DOHH2 (cell line): Measurements from ENCODE around the gene ZNRF3.

Source experiments
- EZH2phosphoT487 ChIP-seq: fragments of 200-600 bp; sonication (generic); IDR thresholded peaks from 2 replicates; pipeline ENCODE4 v1.6.1; 2017; ENCODE audit warnings: borderline replicate concordance, mild to moderate bottlenecking, antibody characterized with exemption, low read length, moderate library complexity, mixed read lengths
- TF ChIP-seq, protein P1 (sequence below): fragments of 200-600 bp; sonication (generic); IDR thresholded peaks from one replicate; pipeline ENCODE4 v1.5.1; 2014; ENCODE audit warnings: antibody characterized with exemption, mild to moderate bottlenecking, low read depth, low read length; ENCODE audit not compliant: poor library complexity, severe bottlenecking

DNA sequence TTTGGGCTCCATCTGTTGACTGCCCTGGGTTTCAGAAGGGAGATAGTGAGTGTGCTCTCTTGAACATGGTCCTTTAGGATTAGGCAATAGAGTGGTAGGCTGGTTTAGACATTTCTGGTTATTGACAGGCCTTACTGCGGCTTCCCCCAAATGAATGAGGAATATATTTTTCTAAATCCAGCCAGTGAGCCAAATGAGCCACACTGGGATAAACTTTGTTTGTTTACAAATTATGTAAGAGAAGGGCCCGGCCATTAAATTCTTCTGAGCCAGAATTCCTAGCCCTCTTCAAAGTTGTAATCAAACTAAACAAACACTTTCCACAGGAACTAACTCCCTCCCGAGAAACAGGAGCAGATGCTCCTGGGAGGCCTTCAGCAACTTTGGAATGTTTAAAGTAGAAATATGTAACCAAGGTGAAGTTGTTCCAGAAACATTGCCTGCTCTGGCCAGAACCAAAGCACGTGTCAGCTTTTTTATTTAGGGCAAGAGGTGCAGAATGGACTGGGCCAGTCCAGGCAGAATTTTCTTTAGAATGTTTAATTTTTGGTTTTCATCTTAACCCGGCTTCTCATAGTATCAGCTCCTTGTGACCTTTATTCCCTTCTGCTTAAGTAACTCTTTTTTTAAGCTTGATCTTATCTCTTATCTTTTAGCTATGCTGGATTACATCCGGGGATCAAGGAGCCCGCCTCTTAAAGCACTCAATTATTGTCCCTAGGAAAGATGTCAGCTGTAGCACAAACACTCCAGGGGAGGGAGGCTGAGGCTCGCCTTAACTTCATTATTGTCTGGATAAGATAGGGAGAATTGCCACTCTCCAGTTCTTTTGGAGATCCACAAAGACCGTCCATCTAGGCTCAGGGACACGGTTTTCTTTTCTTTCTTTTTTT, 28.7 kb downstream of the ZNRF3 start:
- TF ChIP-seq, protein P1, sequence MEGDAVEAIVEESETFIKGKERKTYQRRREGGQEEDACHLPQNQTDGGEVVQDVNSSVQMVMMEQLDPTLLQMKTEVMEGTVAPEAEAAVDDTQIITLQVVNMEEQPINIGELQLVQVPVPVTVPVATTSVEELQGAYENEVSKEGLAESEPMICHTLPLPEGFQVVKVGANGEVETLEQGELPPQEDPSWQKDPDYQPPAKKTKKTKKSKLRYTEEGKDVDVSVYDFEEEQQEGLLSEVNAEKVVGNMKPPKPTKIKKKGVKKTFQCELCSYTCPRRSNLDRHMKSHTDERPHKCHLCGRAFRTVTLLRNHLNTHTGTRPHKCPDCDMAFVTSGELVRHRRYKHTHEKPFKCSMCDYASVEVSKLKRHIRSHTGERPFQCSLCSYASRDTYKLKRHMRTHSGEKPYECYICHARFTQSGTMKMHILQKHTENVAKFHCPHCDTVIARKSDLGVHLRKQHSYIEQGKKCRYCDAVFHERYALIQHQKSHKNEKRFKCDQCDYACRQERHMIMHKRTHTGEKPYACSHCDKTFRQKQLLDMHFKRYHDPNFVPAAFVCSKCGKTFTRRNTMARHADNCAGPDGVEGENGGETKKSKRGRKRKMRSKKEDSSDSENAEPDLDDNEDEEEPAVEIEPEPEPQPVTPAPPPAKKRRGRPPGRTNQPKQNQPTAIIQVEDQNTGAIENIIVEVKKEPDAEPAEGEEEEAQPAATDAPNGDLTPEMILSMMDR = no peak
- TF ChIP-seq EZH2phosphoT487 = no peak
